Measurements from ENCODE around the gene LILRB2. TPM values are rescaled to one million over a fixed set of nuclear protein-coding genes. Genes with fewer than 3 reads are reported as not detected.

LILRB2 gene
- total RNA-seq, 1 experiment from 2014 or later = not detected

- Histone ChIP-seq H3K36me3 (ENCODE audit: control insufficient read depth, insufficient read depth, low read length) (no peaks in the 10 kb centered on the region), H3K4me1 (no peaks in the 10 kb centered on the region), H3K9me3 (0 out of 2 replicates have a peak, but pooled peaks cover 3% of the 10 kb centered on the region), H3K27me3 (replicated peaks; ENCODE audit: control insufficient read depth, insufficient read depth, low read length) (no peaks in the 10 kb centered on the region), H3K4me3 (ENCODE audit: low read depth, low read length) (no peak overlapping the region)
- DNase-seq = no peak
- POLR2A ChIA-PET = no interaction called here
- no TSS peak for BruUV-seq (replicated peaks)
- Mint-ChIP-seq H3K9me3 (ENCODE audit: unreplicated experiment) (peaks cover 20% of the 10 kb centered on the region), H3K4me3 (ENCODE audit: unreplicated experiment) (no peak overlapping the region), H3K4me1 (ENCODE audit: low read depth, unreplicated experiment) (no peaks in the 10 kb centered on the region), H3K36me3 (ENCODE audit: insufficient read depth, unreplicated experiment) (peaks cover 5% of the 10 kb centered on the region), H3K27ac (ENCODE audit: unreplicated experiment) (no peak overlapping the region), H3K27me3 (ENCODE audit: insufficient read depth, unreplicated experiment) (peaks cover 16% of the 10 kb centered on the region)
- no peak for TF ChIP-seq CTCF (IDR thresholded peaks at IDR 0.05; ENCODE audit: insufficient read depth in 1 of 2, low read depth in 1 of 2, low read length in 1 of 2, severe bottlenecking in 1 of 2, unreplicated experiment in 1 of 2)
- intact Hi-C loops (cut with micrococcal nuclease; ENCODE audit: unreplicated experiment) = no loop called here
- CTCF ChIA-PET = no interaction called here
Measured at GRCh38 chr19:54319892-54320670, 39.2 kb upstream of the LILRB2 start.

DNA sequence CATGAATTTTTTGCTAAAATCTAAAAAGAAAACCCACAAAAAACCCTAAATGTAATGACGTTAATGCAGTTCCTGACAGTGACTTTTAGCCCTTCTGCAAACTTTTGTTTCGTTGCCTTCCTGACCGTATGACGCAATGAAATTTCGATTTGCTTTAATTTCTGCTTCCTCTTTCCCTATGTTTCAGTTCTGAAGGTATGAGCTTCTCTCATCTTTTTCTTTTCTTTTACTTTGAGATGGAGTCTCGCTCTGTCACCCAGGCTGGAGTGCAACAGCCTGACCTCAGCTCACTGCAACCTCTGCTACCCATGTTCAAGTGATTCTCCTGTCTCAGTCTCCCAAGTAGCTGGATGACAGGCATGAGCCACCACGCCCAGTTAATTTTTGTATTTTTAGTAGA, 38.1 kb upstream of the LILRB2 start:
- H3K9me3 Mint-ChIP-seq (ENCODE audit: unreplicated experiment) = peaks cover 20% of the 10 kb centered on the region

DNA sequence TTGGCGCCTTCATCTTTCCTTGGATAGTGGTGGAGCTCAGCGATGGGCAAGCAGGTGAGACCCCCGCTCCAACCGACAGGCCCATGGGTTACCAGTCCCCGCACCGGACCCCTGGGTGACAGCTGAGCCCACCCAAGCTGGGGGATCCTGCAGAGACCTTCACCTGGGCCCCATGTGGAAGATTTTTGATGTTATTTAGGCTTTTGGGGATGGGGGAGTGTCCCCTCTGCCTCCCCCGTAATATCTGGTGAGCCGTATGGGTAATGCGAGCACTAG, 37.0 kb upstream of the LILRB2 start:
- H3K4me3 Mint-ChIP-seq (ENCODE audit: unreplicated experiment) = no peak overlapping the region
- POLR2A ChIA-PET = no interaction called here
- BruUV-seq (replicated peaks) = no TSS peak

More for the DNA sequence above, 38.1 kb upstream of the LILRB2 start:
- H3K27me3 ChIP-seq (replicated peaks; ENCODE audit: control insufficient read depth, insufficient read depth, low read length) = no peaks in the 10 kb centered on the region
- POLR2A ChIA-PET = no interaction called here
- no peak for TF ChIP-seq CTCF (IDR thresholded peaks at IDR 0.05; ENCODE audit: insufficient read depth in 1 of 2, low read depth in 1 of 2, low read length in 1 of 2, severe bottlenecking in 1 of 2, unreplicated experiment in 1 of 2)
- H3K9me3 ChIP-seq = 0 out of 2 replicates have a peak, but pooled peaks cover 3% of the 10 kb centered on the region
- Mint-ChIP-seq H3K4me3 (ENCODE audit: unreplicated experiment) (no peak overlapping the region), H3K27me3 (ENCODE audit: insufficient read depth, unreplicated experiment) (peaks cover 14% of the 10 kb centered on the region), H3K36me3 (ENCODE audit: insufficient read depth, unreplicated experiment) (peaks cover 5% of the 10 kb centered on the region), H3K27ac (ENCODE audit: unreplicated experiment) (no peak overlapping the region), H3K4me1 (ENCODE audit: low read depth, unreplicated experiment) (no peaks in the 10 kb centered on the region)
- intact Hi-C loops (cut with micrococcal nuclease; ENCODE audit: unreplicated experiment) = no loop called here
- CTCF ChIA-PET = no interaction called here
- H3K4me3 ChIP-seq (ENCODE audit: low read depth, low read length) = no peak overlapping the region
- H3K4me1 ChIP-seq = no peaks in the 10 kb centered on the region
- H3K36me3 ChIP-seq (ENCODE audit: control insufficient read depth, insufficient read depth, low read length) = no peaks in the 10 kb centered on the region
- DNase-seq = no peak
- BruUV-seq (replicated peaks) = no TSS peak

More for the DNA sequence above, 37.0 kb upstream of the LILRB2 start:
- no peaks in the 10 kb centered on the region for H3K36me3 ChIP-seq (ENCODE audit: control insufficient read depth, insufficient read depth, low read length)
- H3K27me3 Mint-ChIP-seq (ENCODE audit: insufficient read depth, unreplicated experiment) = peaks cover 22% of the 10 kb centered on the region
- H3K4me3 ChIP-seq (ENCODE audit: low read depth, low read length) = no peak overlapping the region
- H3K9me3 Mint-ChIP-seq (ENCODE audit: unreplicated experiment) = peaks cover 20% of the 10 kb centered on the region
- no peak for DNase-seq
- no peak overlapping the region for H3K27ac Mint-ChIP-seq (ENCODE audit: unreplicated experiment)
- H3K36me3 Mint-ChIP-seq (ENCODE audit: insufficient read depth, unreplicated experiment) = peaks cover 5% of the 10 kb centered on the region
- H3K4me1 ChIP-seq = no peaks in the 10 kb centered on the region
- CTCF ChIA-PET = interaction anchor here (1.0 kb wide), 1 partner anchor 13 kb away, joined by 3 read pairs; no protein-coding TSS in a partner anchor
- H3K27me3 ChIP-seq (replicated peaks; ENCODE audit: control insufficient read depth, insufficient read depth, low read length) = no peaks in the 10 kb centered on the region
- no peak for TF ChIP-seq CTCF (IDR thresholded peaks at IDR 0.05; ENCODE audit: insufficient read depth in 1 of 2, low read depth in 1 of 2, low read length in 1 of 2, severe bottlenecking in 1 of 2, unreplicated experiment in 1 of 2)
- H3K4me1 Mint-ChIP-seq (ENCODE audit: low read depth, unreplicated experiment) = no peaks in the 10 kb centered on the region
- H3K9me3 ChIP-seq = 0 out of 2 replicates have a peak, but pooled peaks cover 3% of the 10 kb centered on the region
- intact Hi-C loops (cut with micrococcal nuclease; ENCODE audit: unreplicated experiment) = no loop called here
